Progenitor cell of endocrine pancreas (in vitro differentiated cells): Measurements from ENCODE around the gene EFCAB5. TPM values are rescaled to one million over a fixed set of nuclear protein-coding genes. Genes with fewer than 3 reads are reported as not detected.
"Not testable (repeated sequence)": the region's sequence is repeated elsewhere in the genome, so short reads cannot be mapped to it uniquely, and the experiment has no call there.

Source experiments
- DNase-seq: peaks from one replicate; pipeline ENCODE4 v3.0.0; 2021; ENCODE audit warnings: low spot score; ENCODE audit not compliant: unreplicated experiment
- H3K27ac Mint-ChIP-seq: 2 replicates; pipeline ENCODE4 v1.8.0; 2021; ENCODE audit warnings: mild to moderate bottlenecking, moderate library complexity, mixed read lengths
- H3K27me3 Mint-ChIP-seq: 2 replicates; pipeline ENCODE4 v1.8.0; 2021; ENCODE audit warnings: mixed read lengths
- H3K36me3 Mint-ChIP-seq: 2 replicates; pipeline ENCODE4 v1.8.0; 2022; ENCODE audit warnings: mixed read lengths; ENCODE audit not compliant: insufficient read depth
- H3K4me1 Mint-ChIP-seq: 2 replicates; pipeline ENCODE4 v1.8.0; 2021; ENCODE audit warnings: low read depth, mixed read lengths
- H3K4me3 Mint-ChIP-seq: 2 replicates; pipeline ENCODE4 v1.8.0; 2021; ENCODE audit warnings: low read depth, mild to moderate bottlenecking, moderate library complexity, mixed read lengths
- H3K9me3 Mint-ChIP-seq: 2 replicates; pipeline ENCODE4 v1.8.0; 2021; ENCODE audit warnings: low read depth, mixed read lengths
- CTCF ChIP-seq: fragments of 200-600 bp; sonication (generic); IDR thresholded peaks from one replicate; pipeline ENCODE4 v1.5.0; 2021; ENCODE audit warnings: antibody characterized with exemption, mild to moderate bottlenecking; ENCODE audit not compliant: unreplicated experiment
- total RNA-seq: library from RNA; stranded (reverse); gene quantifications from 2 replicates; pipeline ENCODE4 v1.2.1, GENCODE V29; 2021

Gene EFCAB5
- total RNA-seq, 1 donor from 2014 or later, result not detected

- H3K4me3 Mint-ChIP-seq, result no peak overlapping the region
- no peaks in the 10 kb centered on the region for H3K36me3 Mint-ChIP-seq
- DNase-seq, result no peak
- no peak overlapping the region for H3K27ac Mint-ChIP-seq
- H3K4me1 Mint-ChIP-seq, result no peaks in the 10 kb centered on the region
- no peaks in the 10 kb centered on the region for H3K27me3 Mint-ChIP-seq
- H3K9me3 Mint-ChIP-seq, result no peaks in the 10 kb centered on the region
- TF ChIP-seq CTCF, result peak; percentile 87
Measured at GRCh38 chr17:30021708-30022317, 80.4 kb downstream of the EFCAB5 start.

GRCh38 chr17:30025325-30025724 lies 83.9 kb downstream of the EFCAB5 start:
- not testable (repeated sequence) for H3K36me3 Mint-ChIP-seq, H3K27ac Mint-ChIP-seq, H3K4me1 Mint-ChIP-seq, DNase-seq, H3K4me3 Mint-ChIP-seq, H3K27me3 Mint-ChIP-seq, H3K9me3 Mint-ChIP-seq

GRCh38 chr17:30027676-30028075 lies 86.2 kb downstream of the EFCAB5 start:
- Mint-ChIP-seq H3K36me3 (no peaks in the 10 kb centered on the region), H3K4me1 (no peaks in the 10 kb centered on the region), H3K4me3 (no peak overlapping the region), H3K27ac (no peak overlapping the region), H3K27me3 (no peaks in the 10 kb centered on the region), H3K9me3 (no peaks in the 10 kb centered on the region)
- no peak for DNase-seq
- no peak for TF ChIP-seq CTCF

GRCh38 chr17:30031214-30031869 lies 89.9 kb downstream of the EFCAB5 start:
- TF ChIP-seq CTCF, result no peak
- H3K4me1 Mint-ChIP-seq, result no peaks in the 10 kb centered on the region

GRCh38 chr17:30035369-30035768 lies 93.9 kb downstream of the EFCAB5 start:
- Mint-ChIP-seq H3K4me1 (no peaks in the 10 kb centered on the region), H3K27ac (no peak overlapping the region), H3K27me3 (peaks cover 9% of the 10 kb centered on the region), H3K9me3 (peaks cover 5% of the 10 kb centered on the region), H3K4me3 (no peak overlapping the region), H3K36me3 (no peaks in the 10 kb centered on the region)
- TF ChIP-seq CTCF, result no peak
- no peak for DNase-seq

More at GRCh38 chr17:30031214-30031869, 89.9 kb downstream of the EFCAB5 start:
- no peaks in the 10 kb centered on the region for H3K36me3 Mint-ChIP-seq
- no peak for DNase-seq
- peaks cover 9% of the 10 kb centered on the region for H3K27me3 Mint-ChIP-seq
- no peak overlapping the region for H3K27ac Mint-ChIP-seq
- no peak overlapping the region for H3K4me3 Mint-ChIP-seq
- H3K9me3 Mint-ChIP-seq, result no peaks in the 10 kb centered on the region

- H3K4me3 Mint-ChIP-seq, H3K27me3 Mint-ChIP-seq, H3K4me1 Mint-ChIP-seq, H3K36me3 Mint-ChIP-seq, H3K27ac Mint-ChIP-seq, DNase-seq: not testable (repeated sequence)
- H3K9me3 Mint-ChIP-seq, result peaks cover 13% of the 10 kb centered on the region
Measured at GRCh38 chr17:30040719-30041518, 99.5 kb downstream of the EFCAB5 start.
